OCI-LY3 (cell line): ENCODE data around the gene MAPKAP1.

Experiments used
- H2AFZ ChIP-seq: fragments of 200-600, 300-600 bp; shearing (Covaris generic); 2 replicates; pipeline ENCODE4 v1.6.0; 2014; ENCODE audit warnings: antibody characterized with exemption, low read depth, low read length
- H3K27ac ChIP-seq: fragments of 200-600, 300-600 bp; sonication (generic); 2 replicates; pipeline ENCODE4 v1.5.1; 2014; ENCODE audit warnings: mild to moderate bottlenecking, low read length, moderate library complexity, mixed read lengths
- H3K27me3 ChIP-seq: fragments of 200-600, 300-600 bp; sonication (generic); 2 replicates; pipeline ENCODE4 v1.6.1; 2014; ENCODE audit warnings: low read depth, low read length, mixed read lengths
- H3K36me3 ChIP-seq: fragments of 200-600, 300-600 bp; sonication (generic); replicated peaks from 2 replicates; pipeline ENCODE3; 2014; ENCODE audit warnings: low read depth, low read length, mixed read lengths
- H3K4me1 ChIP-seq: fragments of 300-600, 200-600 bp; sonication (generic); 2 replicates; pipeline ENCODE4 v1.6.1; 2014; ENCODE audit warnings: low read length, mixed read lengths
- H3K4me2 ChIP-seq: fragments of 200-600, 300-600 bp; sonication (generic); 2 replicates; pipeline ENCODE4 v1.6.1; 2014; ENCODE audit warnings: low read length, mixed read lengths
- H3K4me3 ChIP-seq: fragments of 300-600, 200-600 bp; sonication (generic); 2 replicates; pipeline ENCODE4 v1.5.1; 2014; ENCODE audit warnings: antibody characterized with exemption, mild to moderate bottlenecking, low read length, moderate library complexity
- H3K79me2 ChIP-seq: fragments of 300-600, 200-600 bp; shearing (Covaris generic); 2 replicates; pipeline ENCODE4 v1.6.1; 2014; ENCODE audit warnings: mild to moderate bottlenecking, low read length, mixed read lengths
- H3K9ac ChIP-seq: fragments of 300-600, 200-600 bp; shearing (Covaris generic); 2 replicates; pipeline ENCODE4 v1.6.0; 2014; ENCODE audit warnings: mild to moderate bottlenecking, low read length, moderate library complexity
- H3K9me3 ChIP-seq: fragments of 200-600, 300-600 bp; shearing (Covaris generic); 2 replicates; pipeline ENCODE4 v1.6.1; 2014; ENCODE audit warnings: low read length, mixed read lengths; ENCODE audit not compliant: insufficient read depth
- H4K20me1 ChIP-seq: fragments of 200-600, 300-600 bp; sonication (generic); 2 replicates; pipeline ENCODE4 v1.6.1; 2016; ENCODE audit warnings: low read length, mixed read lengths; ENCODE audit not compliant: insufficient read depth
- EZH2phosphoT487 ChIP-seq: fragments of 200-600 bp; shearing (Covaris generic); IDR thresholded peaks from 2 replicates; pipeline ENCODE4 v1.6.1; 2018; ENCODE audit warnings: antibody characterized with exemption, mixed run types, low read depth
- TF ChIP-seq, protein P1 (sequence below): fragments of 200-600, 300-600 bp; sonication (generic); IDR thresholded peaks from 2 replicates; pipeline ENCODE4 v1.5.1; 2014; ENCODE audit warnings: antibody characterized with exemption, low read length, low read depth

Gene MAPKAP1

DNA sequence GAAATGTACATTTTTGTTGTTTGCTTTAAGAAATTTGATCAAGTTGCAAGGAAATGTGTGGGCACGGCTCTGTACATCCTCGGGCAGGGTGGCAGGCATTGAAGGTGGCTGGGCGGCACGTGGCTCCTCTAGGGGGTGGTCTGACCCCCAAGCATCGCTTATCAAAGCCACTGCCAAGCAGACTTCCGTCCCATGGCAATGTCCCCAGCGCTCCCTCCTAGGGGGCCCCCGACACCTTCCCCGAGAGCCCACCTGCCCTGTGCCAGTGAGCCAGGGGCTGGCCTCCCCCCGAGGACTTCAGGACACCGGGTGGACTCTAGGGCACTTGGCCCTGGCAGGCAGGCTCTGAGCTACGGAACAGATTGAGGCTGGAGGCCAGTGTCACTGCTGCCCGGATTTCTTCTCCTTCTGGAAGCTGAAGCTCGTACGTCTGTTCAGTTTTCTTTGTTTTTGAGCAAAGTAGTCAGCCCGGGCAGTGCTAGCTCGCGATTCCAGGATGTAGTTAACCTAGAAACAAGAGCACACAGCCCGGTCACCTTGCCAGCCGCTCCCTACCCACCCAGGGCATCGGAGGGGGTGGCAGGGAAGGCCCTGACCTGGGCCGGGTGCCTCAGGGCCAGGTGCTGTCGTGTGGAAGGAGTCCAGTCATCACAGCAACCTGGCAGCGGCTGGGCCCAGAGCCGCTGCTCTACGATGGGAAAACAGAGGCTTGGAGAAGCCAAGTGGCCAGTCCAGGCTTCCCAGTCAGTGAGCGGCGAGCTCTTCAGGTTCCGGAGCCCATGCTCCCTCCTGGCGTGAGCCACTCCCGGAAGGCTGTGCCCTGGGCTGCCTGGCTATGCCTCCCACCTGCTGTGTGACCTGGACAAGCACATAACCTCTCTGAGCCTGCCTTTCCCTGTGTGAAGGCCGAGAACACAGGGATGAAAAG lies 268.2 kb downstream of the MAPKAP1 start:
- Histone ChIP-seq H3K4me1 (peaks cover 10% of the 10 kb centered on the region), H4K20me1 (no peaks in the 10 kb centered on the region), H2AFZ (no peak overlapping the region), H3K79me2 (no peaks in the 10 kb centered on the region), H3K27ac (no peak overlapping the region), H3K27me3 (no peaks in the 10 kb centered on the region), H3K36me3 (no peaks in the 10 kb centered on the region), H3K4me3 (no peak overlapping the region), H3K9me3 (no peaks in the 10 kb centered on the region), H3K4me2 (no peak overlapping the region), H3K9ac (no peak overlapping the region)
- TF ChIP-seq, protein P1, sequence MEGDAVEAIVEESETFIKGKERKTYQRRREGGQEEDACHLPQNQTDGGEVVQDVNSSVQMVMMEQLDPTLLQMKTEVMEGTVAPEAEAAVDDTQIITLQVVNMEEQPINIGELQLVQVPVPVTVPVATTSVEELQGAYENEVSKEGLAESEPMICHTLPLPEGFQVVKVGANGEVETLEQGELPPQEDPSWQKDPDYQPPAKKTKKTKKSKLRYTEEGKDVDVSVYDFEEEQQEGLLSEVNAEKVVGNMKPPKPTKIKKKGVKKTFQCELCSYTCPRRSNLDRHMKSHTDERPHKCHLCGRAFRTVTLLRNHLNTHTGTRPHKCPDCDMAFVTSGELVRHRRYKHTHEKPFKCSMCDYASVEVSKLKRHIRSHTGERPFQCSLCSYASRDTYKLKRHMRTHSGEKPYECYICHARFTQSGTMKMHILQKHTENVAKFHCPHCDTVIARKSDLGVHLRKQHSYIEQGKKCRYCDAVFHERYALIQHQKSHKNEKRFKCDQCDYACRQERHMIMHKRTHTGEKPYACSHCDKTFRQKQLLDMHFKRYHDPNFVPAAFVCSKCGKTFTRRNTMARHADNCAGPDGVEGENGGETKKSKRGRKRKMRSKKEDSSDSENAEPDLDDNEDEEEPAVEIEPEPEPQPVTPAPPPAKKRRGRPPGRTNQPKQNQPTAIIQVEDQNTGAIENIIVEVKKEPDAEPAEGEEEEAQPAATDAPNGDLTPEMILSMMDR: no peak
- no peak for TF ChIP-seq EZH2phosphoT487

DNA sequence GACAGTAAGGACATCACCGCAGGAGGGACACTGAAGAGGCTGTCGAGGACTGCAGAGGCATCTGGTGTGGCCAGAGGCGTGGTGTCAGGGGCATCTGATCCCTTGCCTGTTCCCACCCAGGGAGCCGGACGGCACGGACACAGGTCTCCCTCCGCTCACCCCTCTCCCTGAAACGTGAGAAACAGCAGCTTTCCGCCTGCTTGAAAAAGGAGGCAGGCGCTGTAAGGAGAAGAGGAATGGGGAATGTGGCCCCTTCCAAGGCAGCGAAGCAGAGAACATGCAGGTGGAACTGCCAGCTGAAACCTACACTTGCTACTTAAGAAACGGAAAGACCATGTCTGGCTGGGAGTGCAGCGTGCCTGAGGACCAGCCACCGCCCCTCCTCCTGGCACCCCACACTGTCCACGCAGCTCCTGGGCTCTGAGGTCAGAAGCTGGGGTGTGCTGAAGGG lies 269.2 kb downstream of the MAPKAP1 start:
- H3K4me1 ChIP-seq: peaks cover 10% of the 10 kb centered on the region
- TF ChIP-seq, protein P1: no peak
- no peak for TF ChIP-seq EZH2phosphoT487
- no peak overlapping the region for H3K4me2 ChIP-seq
- no peaks in the 10 kb centered on the region for H3K27me3 ChIP-seq
- H3K27ac ChIP-seq: no peak overlapping the region
- H3K9ac ChIP-seq: no peak overlapping the region
- H2AFZ ChIP-seq: no peak overlapping the region
- H4K20me1 ChIP-seq: no peaks in the 10 kb centered on the region
- no peaks in the 10 kb centered on the region for H3K9me3 ChIP-seq
- no peak overlapping the region for H3K4me3 ChIP-seq
- no peaks in the 10 kb centered on the region for H3K36me3 ChIP-seq
- H3K79me2 ChIP-seq: no peaks in the 10 kb centered on the region

DNA sequence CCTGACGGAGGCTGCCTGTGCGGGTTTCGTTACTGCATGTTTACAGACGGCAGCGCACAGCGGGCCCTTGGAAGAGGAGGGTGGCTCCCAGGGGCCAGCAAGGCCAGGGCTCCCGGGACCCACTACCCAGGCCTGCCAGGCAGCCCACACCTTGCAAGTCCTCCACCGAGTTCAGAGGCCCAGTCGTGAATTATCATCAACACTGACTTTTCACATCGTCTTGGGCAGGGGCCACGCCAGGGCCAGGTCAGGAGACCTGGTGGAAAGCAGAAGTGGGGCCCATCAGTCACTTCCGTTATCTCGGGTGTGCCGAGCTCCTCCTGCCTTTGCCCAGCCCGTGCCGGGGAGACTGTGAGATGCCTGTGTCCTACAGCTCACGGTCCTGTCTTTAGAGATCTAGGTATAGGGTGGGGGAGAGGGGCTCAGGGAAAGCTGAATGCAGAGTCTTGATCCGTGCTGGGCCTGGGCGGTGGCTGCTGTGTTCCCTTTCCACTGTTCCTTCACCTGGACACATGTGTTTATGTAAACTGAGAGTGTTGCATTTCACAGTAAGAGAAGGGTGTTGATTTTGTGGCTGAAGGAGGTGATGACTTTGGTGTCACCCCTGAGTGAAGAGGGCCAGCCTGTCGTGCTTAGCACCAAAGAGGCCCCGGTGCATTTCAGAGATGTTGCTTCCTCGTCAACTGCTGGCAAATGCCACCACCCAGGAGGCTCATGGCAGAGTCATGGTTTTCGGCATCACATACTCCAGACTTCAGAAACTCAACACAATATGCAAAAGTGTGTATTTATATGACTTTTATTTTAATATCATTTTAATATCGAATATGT lies 270.2 kb downstream of the MAPKAP1 start:
- no peaks in the 10 kb centered on the region for H3K36me3 ChIP-seq
- H3K4me2 ChIP-seq: peak overlapping the region; percentile 47
- H2AFZ ChIP-seq: peak overlapping the region; percentile 22; the same call in 1 of the 2 replicates
- H3K4me1 ChIP-seq: peaks cover 10% of the 10 kb centered on the region
- peak overlapping the region; percentile 10; the same call in 1 of the 2 replicates for H3K4me3 ChIP-seq
- H3K9ac ChIP-seq: no peak overlapping the region
- H3K27me3 ChIP-seq: no peaks in the 10 kb centered on the region
- no peaks in the 10 kb centered on the region for H3K79me2 ChIP-seq
- H3K9me3 ChIP-seq: no peaks in the 10 kb centered on the region
- no peaks in the 10 kb centered on the region for H4K20me1 ChIP-seq
- H3K27ac ChIP-seq: no peak overlapping the region
- TF ChIP-seq EZH2phosphoT487: no peak
- TF ChIP-seq, protein P1: no peak
